ENCODE measurements around the gene HTR2B.

- TF ChIP-seq POLR2A (IDR thresholded peaks at IDR 0.05; ENCODE audit: extremely low read depth, insufficient read length) (no peak), CTCF (IDR thresholded peaks at IDR 0.05; ENCODE audit: low read depth, low read length) (no peak), MAX (IDR thresholded peaks at IDR 0.05; ENCODE audit: low read depth, low read length) (no peak)
Observed at GRCh38 chr2:231100990-231101389, 23.9 kb downstream of the HTR2B start.

All from NB4 (cell line).